GM12865 (cell line): ENCODE data around the gene RAB8B.

Experiments
- DNase-seq: peaks from one replicate; pipeline ENCODE4 v3.0.0; 2010; ENCODE audit warnings: low read depth
- H3K4me3 ChIP-seq: 2 replicates; pipeline ENCODE4 v1.5.1; 2011; ENCODE audit warnings: mild to moderate bottlenecking, low read depth, low read length, control low read depth
- TF ChIP-seq, protein P1 (sequence below): IDR thresholded peaks from 2 replicates; pipeline ENCODE4 v1.5.1; 2011; ENCODE audit warnings: low read length, control low read depth, low read depth, inconsistent platforms; ENCODE audit not compliant: insufficient read depth; ENCODE audit errors: missing control alignments

The RAB8B gene

GRCh38 chr15:63258658-63259057 is 69.3 kb downstream of the RAB8B start:
- TF ChIP-seq, protein P1, sequence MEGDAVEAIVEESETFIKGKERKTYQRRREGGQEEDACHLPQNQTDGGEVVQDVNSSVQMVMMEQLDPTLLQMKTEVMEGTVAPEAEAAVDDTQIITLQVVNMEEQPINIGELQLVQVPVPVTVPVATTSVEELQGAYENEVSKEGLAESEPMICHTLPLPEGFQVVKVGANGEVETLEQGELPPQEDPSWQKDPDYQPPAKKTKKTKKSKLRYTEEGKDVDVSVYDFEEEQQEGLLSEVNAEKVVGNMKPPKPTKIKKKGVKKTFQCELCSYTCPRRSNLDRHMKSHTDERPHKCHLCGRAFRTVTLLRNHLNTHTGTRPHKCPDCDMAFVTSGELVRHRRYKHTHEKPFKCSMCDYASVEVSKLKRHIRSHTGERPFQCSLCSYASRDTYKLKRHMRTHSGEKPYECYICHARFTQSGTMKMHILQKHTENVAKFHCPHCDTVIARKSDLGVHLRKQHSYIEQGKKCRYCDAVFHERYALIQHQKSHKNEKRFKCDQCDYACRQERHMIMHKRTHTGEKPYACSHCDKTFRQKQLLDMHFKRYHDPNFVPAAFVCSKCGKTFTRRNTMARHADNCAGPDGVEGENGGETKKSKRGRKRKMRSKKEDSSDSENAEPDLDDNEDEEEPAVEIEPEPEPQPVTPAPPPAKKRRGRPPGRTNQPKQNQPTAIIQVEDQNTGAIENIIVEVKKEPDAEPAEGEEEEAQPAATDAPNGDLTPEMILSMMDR = no peak
- DNase-seq = no peak
- H3K4me3 ChIP-seq = no peak overlapping the region

- TF ChIP-seq, protein P1 = no peak
- DNase-seq = no peak
- H3K4me3 ChIP-seq = no peak overlapping the region
These were observed 71.4 kb downstream of the RAB8B start for GRCh38 chr15:63260791-63261190.

DNA sequence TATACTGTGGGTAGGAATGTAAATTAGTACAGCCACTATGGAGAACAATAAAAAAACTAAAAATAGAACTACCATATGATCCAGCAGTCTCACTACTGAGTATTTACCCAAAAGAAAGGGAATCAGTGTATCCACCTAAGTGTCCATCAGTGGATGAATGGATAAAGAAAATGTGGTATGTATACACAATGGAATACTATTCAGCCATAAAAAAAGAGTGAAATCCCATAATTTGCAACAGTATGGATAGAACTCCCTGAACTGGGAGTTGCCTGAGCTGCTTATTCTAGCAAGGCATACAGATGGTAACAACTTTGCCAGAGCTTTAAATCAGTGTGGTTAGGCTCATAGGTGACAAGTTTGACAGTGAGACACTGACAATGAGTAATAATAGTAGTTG is 71.9 kb downstream of the RAB8B start:
- no peak for DNase-seq
- TF ChIP-seq, protein P1 = no peak
- no peak overlapping the region for H3K4me3 ChIP-seq

- DNase-seq = no peak
- TF ChIP-seq, protein P1 = no peak
- H3K4me3 ChIP-seq = no peak overlapping the region
These were observed 74.1 kb downstream of the RAB8B start for GRCh38 chr15:63263519-63263918.

- TF ChIP-seq, protein P1 = no peak
These were observed 75.4 kb downstream of the RAB8B start for GRCh38 chr15:63264688-63265293.

GRCh38 chr15:63274427-63274826 is 85.0 kb downstream of the RAB8B start:
- TF ChIP-seq, protein P1 = no peak
- no peak overlapping the region for H3K4me3 ChIP-seq
- DNase-seq = no peak

More at GRCh38 chr15:63264688-63265293, 75.4 kb downstream of the RAB8B start:
- no peak for DNase-seq
- H3K4me3 ChIP-seq = no peak overlapping the region
